Neuronal stem cell (in vitro differentiated cells): ENCODE measurements around the gene CCDC138. TPM values are rescaled to one million over a fixed set of nuclear protein-coding genes. Genes with fewer than 3 reads are reported as not detected.

ENCODE experiments used
- DNase-seq: peaks from one replicate; pipeline ENCODE4 v3.0.0-alpha.2; 2013; ENCODE audit warnings: low spot score
- H2AFZ ChIP-seq: one replicate; pipeline ENCODE4 v1.6.1; 2013; ENCODE audit warnings: mild to moderate bottlenecking, low read length, inconsistent platforms
- H2AK5ac ChIP-seq: 2 replicates; pipeline ENCODE4 v1.6.1; 2013; ENCODE audit warnings: low read depth, mild to moderate bottlenecking, inconsistent platforms, low read length, moderate library complexity, mixed read lengths
- H2BK120ac ChIP-seq: 2 replicates; pipeline ENCODE4 v1.6.1; 2013; ENCODE audit warnings: low read depth, mild to moderate bottlenecking, inconsistent platforms, low read length, moderate library complexity, mixed read lengths
- H2BK12ac ChIP-seq: one replicate; pipeline ENCODE4 v1.6.1; 2013; ENCODE audit warnings: low read length, inconsistent platforms
- H2BK15ac ChIP-seq: 2 replicates; pipeline ENCODE4 v1.6.1; 2013; ENCODE audit warnings: mild to moderate bottlenecking, low read length, inconsistent platforms, mixed read lengths
- H2BK5ac ChIP-seq: one replicate; pipeline ENCODE4 v1.6.1; 2013; ENCODE audit warnings: inconsistent platforms, mild to moderate bottlenecking, low read length, moderate library complexity
- H3K14ac ChIP-seq: one replicate; pipeline ENCODE4 v1.6.1; 2013; ENCODE audit warnings: low read length, inconsistent platforms
- H3K18ac ChIP-seq: 2 replicates; pipeline ENCODE4 v1.6.1; 2013; ENCODE audit warnings: low read length, inconsistent platforms
- H3K23ac ChIP-seq: 2 replicates; pipeline ENCODE4 v1.6.1; 2013; ENCODE audit warnings: low read depth, mild to moderate bottlenecking, mixed read lengths, low read length, inconsistent platforms; ENCODE audit not compliant: poor library complexity
- H3K27ac ChIP-seq: replicated peaks from 3 replicates; pipeline ENCODE4 v1.5.1; 2013; ENCODE audit warnings: low read length, inconsistent platforms
- H3K27me3 ChIP-seq, 3 experiments: 2 replicates each; pipeline ENCODE4 v1.6.1; 2013; ENCODE audit warnings: low read length in 3 of 3, mild to moderate bottlenecking in 2 of 3, inconsistent platforms in 1 of 3, low read depth in 1 of 3, mixed read lengths in 1 of 3, moderate library complexity in 1 of 3; ENCODE audit not compliant: control insufficient read depth in 3 of 3, insufficient read depth in 3 of 3
- H3K36me3 ChIP-seq, 2 donors: replicated peaks in 1 of 2; 2 replicates each; pipeline ENCODE4 v1.6.1; 2013; ENCODE audit warnings: low read length in 2 of 2; ENCODE audit not compliant: control insufficient read depth in 2 of 2, insufficient read depth in 2 of 2
- H3K4ac ChIP-seq: 2 replicates; pipeline ENCODE4 v1.6.1; 2013; ENCODE audit warnings: inconsistent platforms, mild to moderate bottlenecking, low read length, moderate library complexity
- H3K4me1 ChIP-seq, 2 donors: 1 replicate in 1 of 2; 2 replicates in 1 of 2; pipeline ENCODE4 v1.6.1; 2013; ENCODE audit warnings: low read length in 2 of 2, low read depth in 1 of 2; ENCODE audit not compliant: control insufficient read depth in 2 of 2, insufficient read depth in 1 of 2
- H3K4me2 ChIP-seq: one replicate; pipeline ENCODE4 v1.6.1; 2013; ENCODE audit warnings: mild to moderate bottlenecking, low read length, inconsistent platforms; ENCODE audit not compliant: insufficient read depth, poor library complexity, severe bottlenecking
- H3K4me3 ChIP-seq, 2 donors: 2 replicates each; pipeline ENCODE4 v1.5.1; 2013; ENCODE audit warnings: low read length in 2 of 2, mild to moderate bottlenecking in 2 of 2, inconsistent platforms in 1 of 2, moderate library complexity in 1 of 2
- H3K79me1 ChIP-seq: one replicate; pipeline ENCODE4 v1.6.1; 2013; ENCODE audit warnings: low read depth, mild to moderate bottlenecking, inconsistent platforms, low read length, moderate library complexity
- H3K9ac ChIP-seq: one replicate; pipeline ENCODE4 v1.6.1; 2013; ENCODE audit warnings: mild to moderate bottlenecking, low read depth, low read length, inconsistent platforms; ENCODE audit not compliant: poor library complexity
- H3K9me3 ChIP-seq, 2 donors: replicated peaks in 1 of 2; 2 replicates each; pipeline versions ENCODE3 to v1.6.1; 2013; ENCODE audit warnings: low read length in 2 of 2, mild to moderate bottlenecking in 2 of 2, inconsistent platforms in 1 of 2, low read depth in 1 of 2, mixed read lengths in 1 of 2, moderate library complexity in 1 of 2; ENCODE audit not compliant: control insufficient read depth in 2 of 2, insufficient read depth in 1 of 2
- H4K8ac ChIP-seq: one replicate; pipeline ENCODE4 v1.6.1; 2013; ENCODE audit warnings: low read depth, mild to moderate bottlenecking, inconsistent platforms, low read length, moderate library complexity
- H4K91ac ChIP-seq: one replicate; pipeline ENCODE4 v1.6.1; 2013; ENCODE audit warnings: low read length, low read depth, mild to moderate bottlenecking, inconsistent platforms; ENCODE audit not compliant: poor library complexity
- WGBS, 2 donors: extraction: QIAGEN DNeasy Blood & Tissue Kit; methylation state at CpG; one replicate each; pipeline ENCODE4 v1.1.7; 2013; ENCODE audit warnings: missing lambda C conversion rate in 2 of 2, mixed read lengths in 1 of 2; ENCODE audit not compliant: insufficient read length in 2 of 2, insufficient replicate concordance in 1 of 2; ENCODE audit errors: extremely low coverage in 2 of 2; 5-methylcytosine and 5-hydroxymethylcytosine counted together
- small RNA-seq: library from polyadenylated mRNA; stranded (forward); fragments of <200 nt; extraction: miRNeasy Mini kit (QIAGEN cat#:217004); gene quantifications from one replicate; pipeline ENCODE3, GENCODE V24; 2013; ENCODE audit not compliant: insufficient read depth

The CCDC138 gene

GRCh38 chr2:108924580-108925251 lies 138.1 kb downstream of the CCDC138 start:
- H3K27me3 ChIP-seq, result peaks cover 0 to 61% (median 0%) of the 10 kb centered on the region in 3 experiments
- no peak for DNase-seq
- H3K4me1 ChIP-seq, result peaks cover 0 to 7% of the 10 kb centered on the region in 2 donors
- no peak overlapping the region for H3K4me3 ChIP-seq
- H3K4ac ChIP-seq, result no peak overlapping the region
- no peak overlapping the region for H2BK15ac ChIP-seq
- H2BK120ac ChIP-seq, result no peak overlapping the region
- H4K91ac ChIP-seq, result no peak overlapping the region
- no peaks in the 10 kb centered on the region for H3K79me1 ChIP-seq
- no peak overlapping the region for H3K14ac ChIP-seq
- H3K9me3 ChIP-seq, result peaks cover 0 to 2% of the 10 kb centered on the region in 2 donors
- H2BK12ac ChIP-seq, result no peak overlapping the region
- H2AK5ac ChIP-seq, result no peak overlapping the region
- no peak overlapping the region for H3K4me2 ChIP-seq
- H3K36me3 ChIP-seq, result no peaks in the 10 kb centered on the region
- no CpG with 5 or more reads among the region's 14 CpGs for WGBS, 2 donors
- H2BK5ac ChIP-seq, result no peak overlapping the region
- H2AFZ ChIP-seq, result no peak overlapping the region
- no peak overlapping the region for H4K8ac ChIP-seq
- H3K9ac ChIP-seq, result no peak overlapping the region
- H3K23ac ChIP-seq, result no peak overlapping the region
- no peak overlapping the region for H3K27ac ChIP-seq
- no peak overlapping the region for H3K18ac ChIP-seq

- H3K79me1 ChIP-seq, result no peaks in the 10 kb centered on the region
- H3K4ac ChIP-seq, result no peak overlapping the region
- H3K9me3 ChIP-seq, result peaks cover 0 to 2% of the 10 kb centered on the region in 2 donors
- no CpG with 5 or more reads among the region's 6 CpGs for WGBS, 2 donors
- H2BK12ac ChIP-seq, result no peak overlapping the region
- H3K9ac ChIP-seq, result no peak overlapping the region
- no peak overlapping the region for H2BK120ac ChIP-seq
- no peak overlapping the region for H3K23ac ChIP-seq
- H3K18ac ChIP-seq, result no peak overlapping the region
- H4K91ac ChIP-seq, result no peak overlapping the region
- no peak overlapping the region for H2AFZ ChIP-seq
- no peak overlapping the region for H3K14ac ChIP-seq
- H3K36me3 ChIP-seq, result no peaks in the 10 kb centered on the region
- no peak overlapping the region for H3K27ac ChIP-seq
- no peak for DNase-seq
- no peak overlapping the region for H2BK5ac ChIP-seq
- no peak overlapping the region for H2BK15ac ChIP-seq
- no peak overlapping the region for H3K4me2 ChIP-seq
- no peak overlapping the region for H2AK5ac ChIP-seq
- peaks cover 0 to 3% of the 10 kb centered on the region in 2 donors for H3K4me1 ChIP-seq
- peaks cover 0 to 61% (median 0%) of the 10 kb centered on the region in 3 experiments for H3K27me3 ChIP-seq
- no peak overlapping the region for H4K8ac ChIP-seq
- no peak overlapping the region for H3K4me3 ChIP-seq
Observed at GRCh38 chr2:108925286-108925685, 138.7 kb downstream of the CCDC138 start.

- no peak overlapping the region for H3K14ac ChIP-seq
Observed at GRCh38 chr2:108925735-108926134, 139.2 kb downstream of the CCDC138 start.

More at GRCh38 chr2:108925735-108926134, 139.2 kb downstream of the CCDC138 start:
- no peak overlapping the region for H3K4ac ChIP-seq
- no CpG with 5 or more reads among the region's 8 CpGs for WGBS, 2 donors
- no peak overlapping the region for H3K23ac ChIP-seq
- no peak overlapping the region for H3K18ac ChIP-seq
- H3K4me2 ChIP-seq, result no peak overlapping the region
- H3K4me1 ChIP-seq, result peaks cover 0 to 3% of the 10 kb centered on the region in 2 donors
- no peak overlapping the region for H3K9ac ChIP-seq
- peaks cover 0 to 56% (median 0%) of the 10 kb centered on the region in 3 experiments for H3K27me3 ChIP-seq
- no peak overlapping the region for H2BK5ac ChIP-seq
- H4K91ac ChIP-seq, result no peak overlapping the region
- H3K27ac ChIP-seq, result no peak overlapping the region
- H3K36me3 ChIP-seq, result no peaks in the 10 kb centered on the region
- no peak overlapping the region for H2AK5ac ChIP-seq
- no peak overlapping the region for H4K8ac ChIP-seq
- DNase-seq, result no peak
- no peak overlapping the region for H2AFZ ChIP-seq
- no peak overlapping the region for H2BK120ac ChIP-seq
- no peak overlapping the region for H2BK15ac ChIP-seq
- H3K4me3 ChIP-seq, result no peak overlapping the region
- no peaks in the 10 kb centered on the region for H3K79me1 ChIP-seq
- no peak overlapping the region for H2BK12ac ChIP-seq
- peaks cover 0 to 2% of the 10 kb centered on the region in 2 donors for H3K9me3 ChIP-seq

Small RNA genes lying within 50 kb of the gene (small RNA-seq; reads per million reads assigned to genes)
- not detected for gene AC073415.1
